NT2/D1 (cell line): Measurements from ENCODE around the gene LDLRAD4.

ENCODE experiments used
- YY1 ChIP-seq: IDR thresholded peaks from 2 replicates; pipeline ENCODE4 v1.6.1; 2011; ENCODE audit not compliant: insufficient read length, insufficient read depth
- ZNF274 ChIP-seq: IDR thresholded peaks from 2 replicates; pipeline ENCODE4 v1.6.1; 2011; ENCODE audit warnings: mild to moderate bottlenecking, low read depth, low read length

- no peak for TF ChIP-seq YY1
- TF ChIP-seq ZNF274 = no peak
Observed at GRCh38 chr18:13283746-13284145, 65.2 kb downstream of the LDLRAD4 start.
